MM.1S (cell line): ENCODE measurements around the gene VSTM5.

Experiments
- EZH2 ChIP-seq: fragments of 300-600 bp; sonication (generic); optimal IDR thresholded peaks from 2 replicates; pipeline ENCODE3; 2017; ENCODE audit warnings: low read depth, mild to moderate bottlenecking, antibody characterized with exemption, low read length, mixed read lengths
- EZH2phosphoT487 ChIP-seq: fragments of 300-600 bp; sonication (generic); IDR thresholded peaks from 2 replicates; pipeline ENCODE4 v1.6.1; 2018; ENCODE audit warnings: antibody characterized with exemption, low read length
- TF ChIP-seq, protein P1 (sequence below): fragments of 300-600 bp; sonication (generic); IDR thresholded peaks from 2 replicates; pipeline ENCODE4 v1.5.1; 2016; ENCODE audit warnings: antibody characterized with exemption, low read length, mixed read lengths

DNA sequence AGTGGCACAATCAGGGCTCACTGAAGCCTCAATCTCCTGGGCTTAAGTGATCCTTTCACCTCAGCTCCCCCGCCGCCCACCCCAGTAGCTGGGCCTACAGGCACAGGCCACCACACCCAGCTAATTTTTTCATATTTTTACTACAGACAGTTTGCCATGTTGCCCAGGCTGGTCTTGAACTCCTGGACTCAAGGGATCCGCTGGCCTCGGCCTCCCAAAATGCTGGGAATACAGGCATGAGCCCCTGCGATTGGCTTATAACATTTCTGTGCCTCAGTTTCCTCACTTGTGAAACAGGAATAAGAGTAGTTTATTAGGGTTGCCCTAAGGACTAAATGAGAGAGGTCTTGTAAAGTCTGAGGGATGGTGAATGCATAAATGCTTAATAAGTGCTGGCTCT lies 1.2 kb downstream of the VSTM5 start:
- TF ChIP-seq, protein P1, sequence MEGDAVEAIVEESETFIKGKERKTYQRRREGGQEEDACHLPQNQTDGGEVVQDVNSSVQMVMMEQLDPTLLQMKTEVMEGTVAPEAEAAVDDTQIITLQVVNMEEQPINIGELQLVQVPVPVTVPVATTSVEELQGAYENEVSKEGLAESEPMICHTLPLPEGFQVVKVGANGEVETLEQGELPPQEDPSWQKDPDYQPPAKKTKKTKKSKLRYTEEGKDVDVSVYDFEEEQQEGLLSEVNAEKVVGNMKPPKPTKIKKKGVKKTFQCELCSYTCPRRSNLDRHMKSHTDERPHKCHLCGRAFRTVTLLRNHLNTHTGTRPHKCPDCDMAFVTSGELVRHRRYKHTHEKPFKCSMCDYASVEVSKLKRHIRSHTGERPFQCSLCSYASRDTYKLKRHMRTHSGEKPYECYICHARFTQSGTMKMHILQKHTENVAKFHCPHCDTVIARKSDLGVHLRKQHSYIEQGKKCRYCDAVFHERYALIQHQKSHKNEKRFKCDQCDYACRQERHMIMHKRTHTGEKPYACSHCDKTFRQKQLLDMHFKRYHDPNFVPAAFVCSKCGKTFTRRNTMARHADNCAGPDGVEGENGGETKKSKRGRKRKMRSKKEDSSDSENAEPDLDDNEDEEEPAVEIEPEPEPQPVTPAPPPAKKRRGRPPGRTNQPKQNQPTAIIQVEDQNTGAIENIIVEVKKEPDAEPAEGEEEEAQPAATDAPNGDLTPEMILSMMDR = no peak
- TF ChIP-seq EZH2 (no peak), EZH2phosphoT487 (no peak)
